ENCODE measurements around the gene RFTN1. TPM values are rescaled to one million over a fixed set of nuclear protein-coding genes. Genes with fewer than 3 reads are reported as not detected.

RFTN1 gene
- total and polyA plus RNA-seq, 12 donors, result 8.3 to 35.7 (median 17.4) TPM

GRCh38 chr3:16332904-16333426 lies 180.5 kb downstream of the RFTN1 start:
- no peak for TF ChIP-seq POLR2A (IDR thresholded peaks at IDR 0.05)
- TF ChIP-seq CTCF (IDR thresholded peaks at IDR 0.05), result no peak
- H3K4me3 ChIP-seq, result no peak overlapping the region
- H3K36me3 ChIP-seq (replicated peaks in 1 of 2), result peaks cover 0 to 6% of the 10 kb centered on the region in 2 donors
- no peaks in the 10 kb centered on the region for H3K9me3 ChIP-seq (replicated peaks in 1 of 3)
- H3K27me3 ChIP-seq, result no peaks in the 10 kb centered on the region
- intact Hi-C loops (cut with DNase I), result no loop called here
- no peak for DNase-seq
- H3K27ac ChIP-seq, result no peak overlapping the region
- H3K4me1 ChIP-seq (replicated peaks in 1 of 2), result peaks cover 0 to 7% of the 10 kb centered on the region in 2 donors
- WGBS, 4 donors, result 85 to 95% (median 91%) methylated on average over 1 of the region's 1 CpG

- DNase-seq, result no peak
- peaks cover 0 to 4% of the 10 kb centered on the region in 2 donors for H3K4me1 ChIP-seq (replicated peaks in 1 of 2)
Measured at GRCh38 chr3:16331319-16331883, 182.1 kb downstream of the RFTN1 start.

GRCh38 chr3:16330351-16330750 lies 183.1 kb downstream of the RFTN1 start:
- intact Hi-C loops (cut with DNase I), result no loop called here
- H3K4me3 ChIP-seq, result no peak overlapping the region
- peaks cover 0 to 4% of the 10 kb centered on the region in 2 donors for H3K4me1 ChIP-seq (replicated peaks in 1 of 2)
- WGBS, 4 donors, result 76 to 94% (median 93%) methylated on average over 4 of the region's 4 CpGs
- peaks cover 0 to 11% of the 10 kb centered on the region in 2 donors for H3K36me3 ChIP-seq (replicated peaks in 1 of 2)
- no peak for TF ChIP-seq POLR2A (IDR thresholded peaks at IDR 0.05)
- H3K9me3 ChIP-seq (replicated peaks in 1 of 3), result no peaks in the 10 kb centered on the region
- no peak overlapping the region for H3K27ac ChIP-seq
- DNase-seq, result no peak
- no peaks in the 10 kb centered on the region for H3K27me3 ChIP-seq

More at GRCh38 chr3:16331319-16331883, 182.1 kb downstream of the RFTN1 start:
- Histone ChIP-seq H3K9me3 (replicated peaks in 1 of 3) (no peaks in the 10 kb centered on the region), H3K27ac (no peak overlapping the region), H3K36me3 (replicated peaks in 1 of 2) (peaks cover 0 to 6% of the 10 kb centered on the region in 2 donors), H3K4me3 (no peak overlapping the region), H3K27me3 (no peaks in the 10 kb centered on the region)
- WGBS, 4 donors, result 96 to 100% (median 97%) methylated on average over 3 of the region's 3 CpGs
- TF ChIP-seq POLR2A (IDR thresholded peaks at IDR 0.05) (no peak), CTCF (IDR thresholded peaks at IDR 0.05) (no peak)
- intact Hi-C loops (cut with DNase I), result no loop called here

- no peak for DNase-seq
- Histone ChIP-seq H3K27me3 (no peaks in the 10 kb centered on the region), H3K27ac (peak overlapping the region in 1 of 5 donors; percentile 73), H3K9me3 (replicated peaks in 1 of 3) (no peaks in the 10 kb centered on the region), H3K4me3 (no peak overlapping the region), H3K4me1 (replicated peaks in 1 of 2) (peaks cover 0 to 4% of the 10 kb centered on the region in 2 donors), H3K36me3 (replicated peaks in 1 of 2) (peaks cover 0 to 16% of the 10 kb centered on the region in 2 donors)
- 83 to 89% (median 87%) methylated on average over 9 of the region's 9 CpGs for WGBS, 4 donors
- no peak for TF ChIP-seq CTCF (IDR thresholded peaks at IDR 0.05)
- TF ChIP-seq POLR2A (IDR thresholded peaks at IDR 0.05), result no peak
- intact Hi-C loops (cut with DNase I), result no loop called here
Measured at GRCh38 chr3:16329826-16330129, 183.7 kb downstream of the RFTN1 start.
